ENCODE results near the gene ADCY6.

GRCh38 chr12:48775991-48776649 is 12.8 kb downstream of the ADCY6 start:
- TF ChIP-seq POLR2A (IDR thresholded peaks at IDR 0.05) = no peak
- TF ChIP-seq CTCF (IDR thresholded peaks at IDR 0.05 in 4 of 5, conservative IDR thresholded peaks at IDR 0.05 in 1 of 5) = no peak

All from gastrocnemius medialis (tissue), 4 donors.